ENCODE results near the gene C11orf68.

C11orf68 gene

DNA sequence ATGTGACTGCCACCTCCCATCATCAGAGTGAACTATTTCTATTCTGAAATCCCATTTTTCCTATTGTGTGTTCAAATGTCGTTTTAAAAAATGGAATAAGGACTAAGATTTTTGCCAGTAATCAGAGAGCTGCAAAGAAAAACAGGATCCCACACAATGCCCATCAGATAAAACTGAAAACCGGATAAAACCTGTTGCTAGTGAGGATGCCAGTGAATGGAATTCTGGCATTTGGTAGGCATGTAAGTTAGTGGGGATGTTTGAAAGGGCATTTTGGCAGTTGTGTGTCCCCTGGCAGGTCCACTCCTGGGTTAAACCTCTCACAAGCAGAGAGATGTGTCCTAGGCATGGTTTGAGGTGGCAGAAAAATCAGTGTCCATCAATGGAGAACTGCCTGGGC lies 6.5 kb upstream of the C11orf68 start:
- TF ChIP-seq TAF1 (IDR thresholded peaks at IDR 0.05; ENCODE audit: borderline replicate concordance, insufficient read depth, low read length), result no peak
- TF ChIP-seq, protein P1, sequence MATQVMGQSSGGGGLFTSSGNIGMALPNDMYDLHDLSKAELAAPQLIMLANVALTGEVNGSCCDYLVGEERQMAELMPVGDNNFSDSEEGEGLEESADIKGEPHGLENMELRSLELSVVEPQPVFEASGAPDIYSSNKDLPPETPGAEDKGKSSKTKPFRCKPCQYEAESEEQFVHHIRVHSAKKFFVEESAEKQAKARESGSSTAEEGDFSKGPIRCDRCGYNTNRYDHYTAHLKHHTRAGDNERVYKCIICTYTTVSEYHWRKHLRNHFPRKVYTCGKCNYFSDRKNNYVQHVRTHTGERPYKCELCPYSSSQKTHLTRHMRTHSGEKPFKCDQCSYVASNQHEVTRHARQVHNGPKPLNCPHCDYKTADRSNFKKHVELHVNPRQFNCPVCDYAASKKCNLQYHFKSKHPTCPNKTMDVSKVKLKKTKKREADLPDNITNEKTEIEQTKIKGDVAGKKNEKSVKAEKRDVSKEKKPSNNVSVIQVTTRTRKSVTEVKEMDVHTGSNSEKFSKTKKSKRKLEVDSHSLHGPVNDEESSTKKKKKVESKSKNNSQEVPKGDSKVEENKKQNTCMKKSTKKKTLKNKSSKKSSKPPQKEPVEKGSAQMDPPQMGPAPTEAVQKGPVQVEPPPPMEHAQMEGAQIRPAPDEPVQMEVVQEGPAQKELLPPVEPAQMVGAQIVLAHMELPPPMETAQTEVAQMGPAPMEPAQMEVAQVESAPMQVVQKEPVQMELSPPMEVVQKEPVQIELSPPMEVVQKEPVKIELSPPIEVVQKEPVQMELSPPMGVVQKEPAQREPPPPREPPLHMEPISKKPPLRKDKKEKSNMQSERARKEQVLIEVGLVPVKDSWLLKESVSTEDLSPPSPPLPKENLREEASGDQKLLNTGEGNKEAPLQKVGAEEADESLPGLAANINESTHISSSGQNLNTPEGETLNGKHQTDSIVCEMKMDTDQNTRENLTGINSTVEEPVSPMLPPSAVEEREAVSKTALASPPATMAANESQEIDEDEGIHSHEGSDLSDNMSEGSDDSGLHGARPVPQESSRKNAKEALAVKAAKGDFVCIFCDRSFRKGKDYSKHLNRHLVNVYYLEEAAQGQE (IDR thresholded peaks at IDR 0.05; ENCODE audit: insufficient read depth in 1 of 2, low read depth in 2 of 2, low read length in 2 of 2), result no peak
- TF ChIP-seq POLR2AphosphoS5 (IDR thresholded peaks at IDR 0.05; ENCODE audit: low read depth, low read length), result no peak
- TF ChIP-seq SIN3A (IDR thresholded peaks at IDR 0.05; ENCODE audit: borderline replicate concordance, insufficient read depth, low read length), result no peak
- no peak for TF ChIP-seq FOXP2 (optimal IDR thresholded peaks at IDR 0.05; ENCODE audit: borderline replicate concordance, extremely low read depth, extremely low read length, insufficient read depth)

- TF ChIP-seq, protein P1 (IDR thresholded peaks at IDR 0.05; ENCODE audit: insufficient read depth in 1 of 2, low read depth in 2 of 2, low read length in 2 of 2), result no peak
- TF ChIP-seq FOXP2 (optimal IDR thresholded peaks at IDR 0.05; ENCODE audit: borderline replicate concordance, extremely low read depth, extremely low read length, insufficient read depth) (no peak), TAF1 (IDR thresholded peaks at IDR 0.05; ENCODE audit: borderline replicate concordance, insufficient read depth, low read length) (no peak), SIN3A (IDR thresholded peaks at IDR 0.05; ENCODE audit: borderline replicate concordance, insufficient read depth, low read length) (no peak), POLR2AphosphoS5 (IDR thresholded peaks at IDR 0.05; ENCODE audit: low read depth, low read length) (no peak)
Observed at GRCh38 chr11:65922565-65922964, 3.7 kb upstream of the C11orf68 start.

GRCh38 chr11:65921876-65922275 lies 3.0 kb upstream of the C11orf68 start:
- TF ChIP-seq SIN3A (IDR thresholded peaks at IDR 0.05; ENCODE audit: borderline replicate concordance, insufficient read depth, low read length), result no peak
- TF ChIP-seq POLR2AphosphoS5 (IDR thresholded peaks at IDR 0.05; ENCODE audit: low read depth, low read length), result no peak
- no peak for TF ChIP-seq FOXP2 (optimal IDR thresholded peaks at IDR 0.05; ENCODE audit: borderline replicate concordance, extremely low read depth, extremely low read length, insufficient read depth)
- TF ChIP-seq, protein P1 (IDR thresholded peaks at IDR 0.05; ENCODE audit: insufficient read depth in 1 of 2, low read depth in 2 of 2, low read length in 2 of 2), result no peak
- TF ChIP-seq TAF1 (IDR thresholded peaks at IDR 0.05; ENCODE audit: borderline replicate concordance, insufficient read depth, low read length), result no peak

GRCh38 chr11:65921033-65921555 lies 2.2 kb upstream of the C11orf68 start:
- TF ChIP-seq, protein P1 (IDR thresholded peaks at IDR 0.05; ENCODE audit: insufficient read depth in 1 of 2, low read depth in 2 of 2, low read length in 2 of 2), result no peak
- TF ChIP-seq TAF1 (IDR thresholded peaks at IDR 0.05; ENCODE audit: borderline replicate concordance, insufficient read depth, low read length) (no peak), FOXP2 (optimal IDR thresholded peaks at IDR 0.05; ENCODE audit: borderline replicate concordance, extremely low read depth, extremely low read length, insufficient read depth) (no peak), SIN3A (IDR thresholded peaks at IDR 0.05; ENCODE audit: borderline replicate concordance, insufficient read depth, low read length) (no peak), POLR2AphosphoS5 (IDR thresholded peaks at IDR 0.05; ENCODE audit: low read depth, low read length) (no peak)

Measured in PFSK-1 (cell line).